CD4-positive, alpha-beta T cell treated with Interleukin-4 for 1 hour (primary cell): Measurements from ENCODE around the gene LRMDA.

Source experiments
- DNase-seq, 2 donors: peaks; one replicate each; pipeline ENCODE4 v3.0.0-alpha.2; 2020 to 2022

LRMDA gene

DNA sequence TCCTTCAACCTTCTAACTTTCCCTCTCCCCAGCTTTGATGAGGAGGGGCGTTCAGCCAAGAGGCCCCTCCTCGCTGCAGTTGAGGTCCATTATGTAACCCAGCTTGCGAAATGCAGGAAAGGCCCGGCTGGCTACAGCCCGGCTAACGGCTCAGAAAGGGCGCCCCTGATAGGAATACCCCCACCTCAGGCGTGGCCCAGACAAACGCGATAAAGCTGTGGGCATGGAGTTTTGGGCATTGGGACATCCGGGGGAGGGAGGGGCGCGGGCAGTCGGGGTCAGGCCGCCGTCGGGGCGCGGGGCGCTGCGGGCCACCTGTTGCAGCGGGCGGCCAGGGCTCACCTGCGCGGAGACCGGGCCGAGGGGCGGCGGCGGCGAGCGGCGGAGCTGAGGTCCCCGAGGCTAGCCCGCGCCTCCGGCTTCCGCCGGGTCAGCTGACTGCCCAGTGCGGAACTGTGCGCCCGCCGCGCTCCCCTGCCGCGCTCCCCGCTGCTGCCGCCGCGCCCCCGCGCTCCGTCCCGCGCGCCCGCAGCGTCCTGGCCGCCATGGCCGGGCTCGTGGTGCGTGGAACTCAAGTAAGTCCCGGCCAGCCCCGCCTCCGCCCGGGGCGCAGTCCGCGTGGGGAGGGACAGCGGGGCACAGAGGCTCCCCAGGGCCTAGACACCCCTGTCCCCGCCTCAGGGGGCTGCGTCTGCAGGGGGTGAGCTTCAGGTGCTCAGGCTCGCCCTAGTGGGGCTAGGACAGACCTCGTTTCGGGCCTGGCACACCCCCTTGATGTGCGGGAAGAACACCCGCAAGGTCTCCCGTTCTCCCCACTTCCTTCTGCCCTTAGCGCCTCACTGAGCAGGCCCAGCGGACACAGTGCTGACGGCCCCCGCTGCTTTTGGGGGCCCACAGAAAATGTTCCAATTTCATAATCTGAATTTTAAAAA is at the start of gene LRMDA:
Gene LRMDA, plus strand, starts transcription at position 445 of the 932 bp plus-strand sequence.
- peak in 1 of 2 donors; percentile 34 for DNase-seq

DNA sequence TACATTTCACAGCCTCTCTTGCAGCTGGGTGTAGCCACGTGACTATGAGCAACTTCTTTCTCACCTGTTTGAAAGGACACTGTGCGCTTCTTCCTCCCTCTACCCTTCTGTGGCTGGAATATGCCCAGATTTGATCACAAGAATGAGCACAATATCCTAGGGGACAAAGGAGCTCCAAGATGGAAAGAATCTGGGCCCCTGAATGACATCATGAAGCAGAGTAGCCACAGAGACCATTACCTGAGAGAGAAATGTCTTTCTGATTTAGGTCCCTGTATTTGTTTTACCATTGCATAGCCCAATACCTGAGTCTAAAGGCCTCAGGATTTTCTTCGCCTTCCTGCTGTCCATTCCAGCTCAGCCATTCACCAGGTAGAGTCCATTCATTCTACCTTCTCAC is 45.3 kb upstream of the LRMDA start:
- no peak for DNase-seq

DNA sequence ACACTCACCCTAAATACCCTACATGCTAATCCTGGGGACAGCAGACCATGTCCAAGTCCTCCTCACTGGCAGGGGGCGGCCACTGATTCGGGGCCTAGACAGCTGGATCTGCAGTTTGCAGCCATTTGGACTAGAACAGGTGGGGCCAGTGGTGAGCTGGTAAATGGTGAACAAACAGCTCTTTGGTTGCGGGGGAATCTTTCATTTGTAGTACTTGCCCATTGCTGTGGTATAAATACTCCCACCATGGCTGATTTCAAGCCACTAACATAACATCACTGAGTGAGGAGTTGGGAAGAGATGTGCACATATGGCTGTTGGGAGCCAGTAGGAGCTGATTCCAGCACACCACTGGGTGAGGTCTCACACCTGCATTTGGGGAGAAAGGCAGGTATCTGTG is 43.3 kb upstream of the LRMDA start:
- DNase-seq, result no peak

DNA sequence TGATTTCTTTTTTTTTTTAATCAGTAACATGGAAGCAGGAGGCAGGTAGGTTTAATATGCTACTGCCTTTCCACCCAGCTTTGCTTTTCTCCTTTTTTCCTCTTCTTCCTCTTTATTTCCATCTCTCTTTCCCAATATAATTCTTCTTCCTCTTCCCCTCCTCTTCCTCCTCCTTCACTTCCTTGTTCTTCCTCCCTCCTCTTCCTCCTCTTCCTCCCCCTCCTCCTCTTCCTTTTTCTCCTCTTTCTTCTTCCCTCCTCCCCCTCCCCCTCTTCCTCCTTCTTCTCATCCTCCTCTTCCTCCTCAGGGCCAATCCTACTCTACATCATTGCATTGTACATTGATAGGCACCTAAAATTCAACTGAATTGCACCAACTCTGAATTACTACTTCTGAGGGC is 41.2 kb upstream of the LRMDA start:
- DNase-seq, result no peak

DNA sequence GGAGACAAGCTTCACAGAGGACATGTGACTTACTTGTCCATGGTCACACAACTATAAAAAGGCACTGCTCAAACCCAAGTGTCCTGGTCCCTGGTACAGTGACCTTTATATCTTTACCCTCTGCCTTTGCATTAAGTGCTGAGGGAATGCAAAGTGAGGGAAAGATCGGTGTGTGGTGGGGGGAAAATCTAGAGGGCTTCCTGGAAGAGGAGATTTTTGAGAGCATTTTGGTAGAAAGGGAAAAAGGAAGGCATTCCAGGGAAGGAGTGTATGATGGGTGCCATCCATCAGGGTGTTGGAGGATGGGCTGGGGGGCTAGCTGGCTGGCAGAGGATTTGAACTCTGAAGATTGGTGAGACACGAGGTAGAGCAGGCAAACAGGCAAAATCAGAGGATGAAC is 39.2 kb upstream of the LRMDA start:
- no peak for DNase-seq

DNA sequence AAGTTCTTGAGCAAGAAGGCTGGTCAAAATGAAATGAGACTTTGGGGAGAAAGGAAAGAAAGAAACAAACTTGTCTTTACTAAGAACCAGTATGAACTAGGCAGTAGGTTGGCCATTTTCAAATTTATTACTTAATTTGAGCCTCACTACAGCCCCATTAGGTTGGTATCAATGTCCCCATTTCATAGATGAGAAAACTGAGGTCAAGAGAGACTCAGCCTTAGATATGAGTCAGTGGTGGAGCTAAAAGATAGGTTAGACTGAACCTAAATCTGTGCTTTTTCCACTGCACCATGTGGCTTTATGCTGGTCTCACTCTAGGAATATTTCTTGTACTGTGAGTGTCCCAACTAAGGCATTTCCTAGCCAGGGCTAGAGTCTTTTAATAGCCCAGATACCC is 38.7 kb upstream of the LRMDA start:
- no peak for DNase-seq

DNA sequence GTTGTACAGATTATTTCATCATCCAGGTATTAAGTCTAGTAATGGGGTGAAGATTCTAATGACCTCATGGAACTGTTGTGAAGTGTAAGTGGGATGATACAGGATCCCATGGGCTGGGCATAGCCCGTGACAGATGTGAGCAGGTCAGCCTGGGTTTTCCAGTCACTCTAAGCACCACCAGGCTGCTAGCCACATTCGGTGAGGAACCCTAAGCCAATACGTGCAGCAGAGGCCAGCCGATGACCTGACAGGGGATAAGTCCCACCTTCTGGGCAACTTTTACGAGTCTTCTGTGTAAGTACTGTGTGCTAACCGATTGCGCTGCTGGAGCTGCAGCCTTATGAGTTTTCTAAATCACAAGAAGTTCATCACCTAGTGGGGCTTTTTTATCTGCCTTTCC is 37.2 kb upstream of the LRMDA start:
- no peak for DNase-seq

DNA sequence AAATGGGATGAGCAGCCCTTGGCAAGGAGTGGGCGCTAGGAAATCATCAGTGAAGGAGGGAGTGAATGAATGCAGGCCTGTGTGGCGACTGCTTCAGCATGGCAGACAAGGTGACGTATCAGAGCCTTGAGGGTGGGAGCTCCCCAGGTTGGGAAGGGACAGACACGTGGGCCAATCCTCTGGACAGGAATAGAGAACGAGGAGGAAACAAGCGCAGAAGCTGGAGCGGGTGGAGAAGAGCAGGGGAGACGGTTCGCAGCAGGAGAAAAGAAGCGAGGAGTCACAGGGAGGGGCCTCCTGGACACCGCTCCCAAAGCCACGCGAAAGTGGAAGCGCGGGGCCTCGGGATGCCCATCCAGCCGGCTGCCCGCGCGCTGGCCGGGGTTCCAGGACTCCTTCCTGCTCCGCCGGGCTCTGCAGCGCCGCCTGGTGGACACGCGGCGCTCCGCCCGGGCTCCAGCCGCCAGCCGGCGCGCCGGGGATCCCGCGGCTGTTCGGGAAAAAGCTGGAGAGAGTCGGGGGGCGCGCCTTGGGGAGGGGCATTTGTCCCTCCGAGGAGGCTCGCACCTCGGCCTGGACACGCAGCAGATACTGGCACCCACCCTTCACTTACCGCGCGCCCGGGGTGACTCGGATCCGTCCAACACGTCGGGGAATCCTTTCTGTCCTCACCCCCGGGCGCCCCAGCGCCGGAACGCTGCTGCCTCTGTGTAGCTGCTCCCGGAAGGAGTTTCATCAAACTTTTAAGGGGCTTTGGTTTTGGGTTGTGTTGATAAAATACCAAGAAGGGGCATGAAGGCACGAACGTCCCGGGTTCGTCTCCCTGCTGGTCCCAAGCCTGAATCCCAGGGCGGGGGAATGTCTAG is 36.1 kb upstream of the LRMDA start:
- no peak for DNase-seq

DNA sequence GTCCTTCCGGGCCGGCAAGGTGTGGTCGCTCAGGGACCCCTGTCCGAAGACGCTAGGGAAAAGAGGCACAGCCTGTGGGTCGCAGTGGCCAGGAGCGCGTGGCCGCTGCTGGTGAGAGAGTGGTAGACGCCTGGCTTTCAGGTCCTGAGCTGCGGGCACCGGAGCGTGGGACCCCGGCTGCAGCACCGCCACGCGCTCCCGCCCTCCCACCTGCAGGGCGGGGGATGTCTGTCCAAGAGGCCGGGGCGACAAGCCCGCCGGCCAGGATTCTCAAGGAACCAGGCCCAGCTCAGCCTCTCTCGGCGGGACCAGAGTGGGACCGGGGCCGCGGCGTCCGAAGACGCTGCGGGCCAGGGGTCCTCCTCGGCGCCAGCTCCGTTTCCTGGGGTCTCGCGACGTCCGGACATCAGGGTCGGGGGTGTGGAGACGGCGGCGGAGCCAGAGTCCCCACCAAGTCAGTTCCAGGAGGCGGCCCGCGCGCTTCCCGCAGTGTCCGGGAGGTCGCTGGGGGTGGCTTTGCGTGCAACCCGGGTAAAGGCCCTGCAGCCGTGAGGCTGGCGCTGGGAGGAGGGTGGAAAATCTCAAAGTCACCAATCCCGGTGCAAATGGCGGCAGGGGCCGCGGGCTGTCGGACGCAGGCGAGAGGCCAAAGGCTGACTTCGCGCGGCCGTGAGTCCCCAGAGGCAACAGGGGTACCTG is 35.3 kb upstream of the LRMDA start:
- no peak for DNase-seq

DNA sequence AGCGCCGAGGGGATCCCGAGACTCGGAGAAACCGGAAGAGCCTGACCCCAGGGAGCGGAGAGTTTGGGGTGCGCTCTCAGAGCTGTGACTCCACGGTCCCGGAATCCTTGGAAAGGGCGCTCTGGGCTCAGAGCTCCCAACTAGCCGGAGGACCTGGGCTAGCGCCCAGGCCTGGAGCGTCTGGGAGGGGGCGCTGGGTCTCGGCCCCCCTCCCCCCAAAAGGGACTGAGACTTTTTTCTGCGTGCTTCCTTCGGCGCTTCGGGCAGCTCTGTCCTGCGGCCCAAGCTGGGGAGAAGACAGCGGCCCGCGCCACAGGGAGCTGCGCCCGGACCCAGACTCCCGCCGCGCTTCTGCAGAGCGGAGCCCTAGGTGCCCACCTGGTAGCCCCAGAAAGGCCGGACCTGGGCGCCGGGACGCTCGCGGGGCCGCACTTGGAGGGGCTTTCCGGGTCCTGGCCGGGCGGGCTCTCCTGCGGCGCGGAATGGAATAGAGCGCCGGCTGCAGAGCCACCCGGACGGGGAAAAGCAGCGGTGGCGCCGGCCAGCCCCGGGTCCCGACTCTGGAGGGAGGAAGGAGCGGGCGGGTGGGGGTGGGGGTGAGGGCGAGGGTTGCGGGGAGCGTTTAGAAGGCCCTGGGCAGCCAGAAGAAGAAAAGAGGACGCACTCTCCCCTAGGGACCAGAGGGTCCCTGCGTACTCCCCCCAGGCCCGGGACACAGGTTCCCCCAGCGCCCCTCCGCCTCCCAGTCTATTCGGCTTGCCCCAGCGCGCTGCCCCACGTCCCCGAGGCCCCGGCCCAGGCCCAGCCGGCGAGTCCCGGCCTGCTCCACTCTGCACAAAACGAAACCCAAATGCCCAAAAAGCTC is 34.6 kb upstream of the LRMDA start:
- DNase-seq, result no peak

DNA sequence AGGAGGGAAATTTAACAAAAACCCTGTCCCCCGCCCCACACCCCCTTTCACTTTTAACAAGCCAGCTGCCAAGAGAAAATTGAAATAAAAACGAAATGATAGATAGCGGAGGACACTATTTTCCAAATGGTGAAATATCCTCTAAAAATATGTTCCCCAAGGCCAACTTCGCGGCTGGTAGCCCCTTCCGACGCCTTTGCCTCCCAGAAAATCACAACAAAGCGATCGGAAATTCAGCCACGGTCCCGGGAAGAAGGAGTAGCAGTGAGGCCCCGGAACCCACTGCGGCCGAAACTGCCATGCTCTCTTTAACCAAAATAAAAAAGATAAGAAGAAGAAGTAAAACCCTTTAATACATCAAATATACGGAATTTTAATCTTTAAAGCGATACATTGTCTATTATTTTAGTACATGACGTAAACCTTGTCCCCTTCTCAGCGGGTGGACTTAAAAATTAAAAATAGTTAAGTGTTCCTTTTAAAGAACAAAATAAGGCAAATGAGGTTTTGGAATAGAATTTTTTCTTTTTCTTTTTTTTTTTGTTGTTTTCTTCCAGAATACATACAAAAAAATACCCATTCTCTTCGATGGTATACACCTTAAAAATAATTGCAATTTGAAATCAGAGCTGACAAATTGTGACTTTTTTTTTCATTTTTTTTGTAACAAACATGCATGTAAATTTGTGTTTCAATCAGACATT is 33.8 kb upstream of the LRMDA start:
- DNase-seq, result no peak

DNA sequence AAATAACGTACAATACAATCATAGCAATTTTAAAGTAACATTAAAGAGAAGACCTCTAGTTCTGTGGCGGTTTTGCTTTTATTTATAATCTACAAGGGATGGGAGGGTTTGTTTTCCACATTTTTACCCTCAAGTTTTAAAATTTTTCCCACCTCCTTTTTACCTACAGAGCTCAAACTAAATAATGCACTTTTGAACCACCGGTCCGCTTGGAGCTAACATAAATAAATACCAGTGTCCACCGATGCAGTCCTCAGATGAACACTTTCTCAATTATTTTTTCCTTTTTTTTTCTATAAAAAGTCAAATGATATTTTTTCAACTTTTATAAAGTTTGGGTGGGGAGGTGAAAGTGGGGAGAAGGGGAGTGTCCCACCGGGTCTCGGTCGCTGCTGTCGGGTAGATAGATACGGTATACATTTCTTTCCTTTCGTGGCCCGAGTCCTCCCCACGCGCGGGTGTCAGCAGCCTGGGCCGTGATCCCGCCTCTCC is 33.2 kb upstream of the LRMDA start:
- no peak for DNase-seq

DNA sequence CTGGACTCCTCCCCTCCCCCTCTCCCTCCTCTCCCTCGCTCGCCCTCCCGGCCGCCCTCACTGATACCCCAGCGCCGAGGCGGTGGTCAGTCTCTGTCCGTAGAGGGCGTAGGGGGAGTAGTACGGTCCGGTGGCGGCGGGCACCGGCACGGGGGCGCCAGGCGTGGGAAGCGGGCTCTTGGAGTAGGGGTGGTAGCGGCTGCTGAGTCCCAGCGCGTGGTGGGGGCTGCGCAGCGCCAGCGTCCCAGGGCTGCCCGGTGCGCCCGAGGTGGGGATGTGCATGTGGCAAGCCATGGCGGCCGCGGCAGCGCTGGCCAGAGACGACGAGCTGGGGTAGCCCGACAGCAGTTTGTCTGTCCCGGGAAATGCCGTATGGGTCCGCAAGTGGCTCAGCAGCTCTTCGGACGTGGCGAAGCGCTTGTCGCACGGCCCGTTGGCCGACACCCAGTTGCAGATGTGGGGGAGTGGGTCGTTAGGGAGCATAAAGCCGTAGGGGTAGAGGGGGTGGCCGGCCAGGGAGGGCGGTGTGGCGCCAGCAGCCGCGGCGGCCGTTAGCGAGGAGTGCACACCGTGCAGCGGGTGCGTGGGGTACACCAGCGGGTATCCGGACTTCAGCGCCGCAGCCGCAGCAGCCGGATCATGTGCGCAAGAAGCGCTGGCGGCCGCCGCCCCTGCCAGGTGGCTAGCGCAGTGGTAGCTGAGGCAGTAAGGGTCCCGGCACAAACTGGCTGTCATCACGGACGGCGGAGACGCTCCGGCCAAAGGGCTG is 32.5 kb upstream of the LRMDA start:
- no peak for DNase-seq

DNA sequence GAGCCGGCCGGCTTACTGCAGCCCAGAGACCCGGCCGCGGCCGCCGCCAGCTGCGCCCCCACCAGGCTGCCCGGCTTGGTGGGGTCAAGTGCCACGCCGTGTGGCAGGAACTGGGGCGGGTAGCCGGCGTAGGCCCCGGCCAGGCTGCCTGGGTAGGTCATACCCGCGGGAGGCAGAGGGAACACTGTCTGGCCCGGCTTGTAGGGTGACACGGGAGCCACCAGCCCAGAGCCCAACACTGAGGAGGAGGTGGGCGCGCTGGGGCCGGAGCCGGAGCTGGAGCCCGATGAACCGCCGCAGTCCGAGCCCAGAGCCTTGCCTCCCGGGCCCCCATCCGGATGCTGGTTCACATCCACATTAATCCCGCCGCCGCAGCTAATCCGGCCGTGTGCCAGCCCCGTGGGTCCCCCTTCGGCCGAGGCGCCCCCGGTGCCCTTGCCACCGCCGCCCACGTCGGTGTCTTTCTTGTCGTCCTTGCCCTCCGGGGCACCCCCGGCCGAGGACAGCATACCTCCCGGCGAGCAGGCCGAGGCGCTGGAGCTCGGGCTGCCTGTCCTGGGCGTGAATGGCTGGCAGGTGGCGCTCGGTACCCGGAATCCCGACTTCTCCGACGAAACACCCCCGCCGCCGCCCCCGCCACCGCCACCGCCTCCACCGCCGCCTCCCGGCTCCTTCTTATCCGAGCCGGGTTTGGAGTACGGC is 31.8 kb upstream of the LRMDA start:
- DNase-seq, result peak; percentile 36 to 60

DNA sequence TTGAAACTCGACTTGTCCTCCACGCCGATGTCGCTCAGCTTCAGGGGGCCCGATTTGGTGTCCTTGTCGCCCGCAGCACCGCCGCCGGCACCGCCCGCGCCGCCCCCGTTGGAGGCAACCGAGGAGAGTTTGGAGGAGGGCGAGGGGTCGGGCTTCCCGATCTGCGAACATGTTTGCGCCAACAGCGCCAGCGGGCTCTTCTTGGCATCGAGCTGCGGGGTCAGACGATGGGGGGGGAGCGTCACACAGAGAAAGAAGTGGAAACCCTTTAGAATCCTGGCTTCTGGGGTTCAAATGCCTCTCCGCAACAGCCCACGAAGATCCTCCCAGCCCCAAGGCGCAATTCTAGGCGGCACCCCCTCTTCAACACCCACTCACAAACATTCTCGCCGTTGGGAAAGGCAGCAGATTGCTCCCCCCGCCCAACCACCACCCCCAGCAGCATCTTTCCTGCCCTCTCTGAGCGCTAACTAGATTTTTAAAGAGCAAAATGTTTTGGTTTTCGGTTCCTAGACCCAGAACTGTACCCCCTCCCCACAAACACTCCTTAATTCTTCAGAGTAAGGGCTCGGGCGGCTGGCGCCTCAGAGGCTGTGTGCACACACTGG is 31.2 kb upstream of the LRMDA start:
- no peak for DNase-seq

DNA sequence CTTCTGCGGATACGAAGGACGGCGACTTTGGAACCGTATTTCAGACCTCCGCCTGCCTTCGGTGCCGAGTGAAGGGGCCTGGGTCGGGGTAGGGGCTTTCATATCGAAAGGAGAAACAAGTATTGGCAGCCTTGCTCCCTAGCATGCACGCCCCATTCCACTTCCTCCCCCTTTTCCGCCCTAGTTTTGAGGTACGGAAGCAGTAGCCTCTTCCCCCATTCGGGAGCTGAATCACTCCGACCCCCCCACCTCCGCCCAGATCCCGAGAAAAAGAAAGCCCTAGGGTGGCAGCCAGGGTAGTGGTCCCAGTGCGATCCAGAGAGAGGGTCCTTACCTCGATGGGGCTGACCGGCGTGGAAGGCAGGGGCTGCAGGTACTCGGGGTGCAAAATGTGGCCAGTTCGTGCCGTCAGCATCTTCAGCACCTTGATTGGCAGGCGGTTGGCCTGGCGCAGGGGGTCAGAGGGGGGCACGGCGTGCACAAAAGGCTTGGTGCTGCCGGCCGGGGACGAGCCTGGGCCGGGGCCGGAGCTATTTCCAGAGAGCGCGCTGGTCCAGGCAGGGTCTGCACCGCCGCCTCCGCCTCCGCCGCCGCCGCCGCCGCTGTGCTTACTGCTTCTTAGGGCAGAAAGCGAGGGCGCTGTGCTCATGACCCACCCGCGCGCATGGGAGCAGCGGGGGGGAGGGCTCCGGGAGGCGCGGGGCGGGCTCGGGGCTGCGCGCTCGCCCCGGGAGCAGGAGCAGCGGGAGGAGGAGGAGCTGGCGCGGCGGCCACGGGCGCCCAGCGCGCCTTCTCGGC is 30.5 kb upstream of the LRMDA start:
- DNase-seq, result no peak

DNA sequence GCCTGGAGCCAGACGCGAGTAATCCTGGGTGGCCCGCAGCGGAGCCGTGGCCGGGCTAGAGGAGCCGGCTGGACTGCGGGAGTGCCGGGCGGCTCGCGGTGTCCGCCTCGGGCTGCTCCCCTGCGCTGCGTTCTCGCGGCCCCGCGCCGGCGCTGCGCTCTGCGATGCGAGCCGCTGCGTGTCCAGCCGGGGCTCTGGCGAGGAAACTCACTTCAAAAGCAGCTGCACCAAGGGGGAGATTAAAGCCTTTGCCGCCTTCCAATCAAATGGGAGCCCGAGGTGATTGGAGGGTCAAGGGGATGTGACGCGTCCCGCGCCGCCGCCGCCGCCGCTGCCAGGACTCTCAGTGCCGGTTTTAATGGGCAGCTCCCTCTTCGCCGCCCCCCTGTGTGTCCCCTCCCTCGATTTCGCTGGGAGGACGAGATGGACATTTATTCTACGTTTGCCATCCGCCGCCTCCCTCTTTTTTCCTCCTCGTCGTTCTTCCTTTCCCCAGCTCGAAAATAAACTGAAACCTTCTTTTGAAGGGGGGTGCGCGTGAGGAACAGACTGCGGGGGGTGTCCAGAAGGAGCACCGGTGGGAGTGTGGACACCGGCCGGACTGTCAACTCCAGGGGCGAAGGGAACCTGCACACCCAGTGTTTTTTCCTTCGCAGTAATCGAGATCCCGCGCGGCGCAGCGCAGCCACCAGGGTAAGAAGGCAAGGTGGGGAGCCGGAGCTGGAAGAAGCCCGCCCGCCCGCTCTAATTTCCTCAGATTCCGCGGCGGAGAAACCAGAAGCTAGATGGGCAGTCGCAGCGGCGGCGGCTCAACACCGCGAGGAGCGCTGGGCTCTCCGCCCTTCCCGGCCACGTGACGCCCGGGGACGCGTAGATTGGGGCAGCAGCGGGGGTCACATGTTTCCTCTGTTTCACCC is 29.6 kb upstream of the LRMDA start, which contains the start of gene ZNF503:
Gene ZNF503, minus strand, starts transcription at position 196 of the 917 bp plus-strand sequence. CDS start 345 bp downstream, outside the sequence.
- DNase-seq, result peak; percentile 35 to 69
